ENCODE measurements around the gene PLCB4. TPM values are rescaled to one million over a fixed set of nuclear protein-coding genes. Genes with fewer than 3 reads are reported as not detected.

PLCB4 gene
- total RNA-seq, 2 experiments from 2014 or later = not detected

DNA sequence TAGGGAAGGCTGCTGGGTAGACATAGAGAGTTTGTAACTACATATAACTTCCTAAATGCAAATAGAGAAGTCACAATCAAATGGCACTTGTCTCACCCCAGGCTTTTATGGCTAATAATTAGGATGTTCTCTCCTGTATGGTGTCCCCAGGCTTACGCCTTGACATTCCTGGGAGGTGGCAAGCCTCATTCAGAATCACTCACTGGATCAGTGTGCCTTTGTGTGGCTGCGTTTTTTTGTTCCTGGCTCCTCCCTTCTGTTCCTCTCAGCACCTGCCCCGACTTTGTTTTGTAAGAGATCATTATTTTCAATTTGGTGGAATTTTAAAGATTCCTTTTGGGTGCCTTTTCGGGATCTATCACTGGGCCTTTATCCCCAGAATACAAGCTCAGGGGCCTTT, 451.2 kb downstream of the PLCB4 start:
- POLR2A ChIA-PET = no interaction called here
- CTCF ChIA-PET = no interaction called here

DNA sequence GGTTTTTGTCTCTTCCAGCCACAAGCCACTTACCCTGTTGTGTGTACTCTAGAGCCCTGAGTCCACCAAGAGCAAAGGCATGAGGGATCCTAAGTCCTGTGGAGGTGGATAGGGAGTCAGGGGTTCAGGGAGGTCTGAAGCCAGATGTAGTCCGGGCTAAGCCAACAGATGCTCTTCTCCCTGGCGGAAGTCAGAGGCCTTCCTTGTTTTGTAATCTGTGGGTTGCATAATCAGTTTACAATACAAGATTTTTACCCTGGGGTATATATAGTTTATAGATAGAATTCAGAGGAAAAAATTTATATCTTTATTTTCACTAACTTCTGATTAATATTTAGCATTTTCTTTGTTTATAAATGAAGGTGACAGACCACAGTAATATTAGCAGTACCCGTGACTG, 454.7 kb downstream of the PLCB4 start:
- ChIA-PET POLR2A (no interaction called here), CTCF (no interaction called here)

All from activated CD8-positive, alpha-beta memory T cell treated with anti-CD3 and anti-CD28 coated beads for 36 hours (primary cell).